SK-N-SH treated with all-trans-retinoic acid at 6 μM for 48 hours (cell line): ENCODE data around the gene MKRN2OS.

ENCODE experiments used
- ARNTL ChIP-seq: fragments of 450-650 bp; formaldehyde crosslinking; IDR thresholded peaks from 2 replicates; pipeline ENCODE4 v1.5.0; 2020; ENCODE audit warnings: low read depth, mild to moderate bottlenecking, moderate library complexity, borderline replicate concordance
- CSDC2 ChIP-seq: fragments of 250-450 bp; sonication (Bioruptor Pico); IDR thresholded peaks from 2 replicates; pipeline ENCODE4 v1.5.0; 2020; ENCODE audit warnings: mild to moderate bottlenecking, moderate library complexity
- CSRNP3 ChIP-seq: fragments of 250-450 bp; sonication (Bioruptor Pico); IDR thresholded peaks from 2 replicates; pipeline ENCODE4 v1.5.1; 2021; ENCODE audit warnings: mild to moderate bottlenecking, moderate library complexity
- ESRRG ChIP-seq: fragments of 250-450 bp; sonication (Bioruptor Pico); IDR thresholded peaks from 2 replicates; pipeline ENCODE4 v1.6.1; 2021; ENCODE audit warnings: mild to moderate bottlenecking
- PATZ1 ChIP-seq: fragments of 250-450 bp; sonication (Bioruptor Pico); IDR thresholded peaks from 2 replicates; pipeline ENCODE4 v1.8.0; 2020; ENCODE audit warnings: mild to moderate bottlenecking, moderate library complexity, borderline replicate concordance
- RARB ChIP-seq: fragments of 250-450 bp; sonication (Bioruptor Pico); IDR thresholded peaks from 2 replicates; pipeline ENCODE4 v1.8.0; 2021; ENCODE audit warnings: mild to moderate bottlenecking, moderate library complexity
- ZFP3 ChIP-seq: fragments of 250-450 bp; sonication (Bioruptor Pico); IDR thresholded peaks from 2 replicates; pipeline ENCODE4 v1.5.0; 2020; ENCODE audit warnings: mild to moderate bottlenecking, moderate library complexity
- ZNF565 ChIP-seq: fragments of 450-650 bp; formaldehyde crosslinking; conservative IDR thresholded peaks from 2 replicates; pipeline ENCODE4 v1.5.0; 2020; ENCODE audit warnings: low read depth, mild to moderate bottlenecking, moderate library complexity
- ZNF70 ChIP-seq: fragments of 450-650 bp; formaldehyde crosslinking; IDR thresholded peaks from 2 replicates; pipeline ENCODE4 v1.5.0; 2020; ENCODE audit warnings: mild to moderate bottlenecking, moderate library complexity
- ZNF8 ChIP-seq: fragments of 450-650 bp; formaldehyde crosslinking; IDR thresholded peaks from 2 replicates; pipeline ENCODE4 v1.5.0; 2020; ENCODE audit warnings: mild to moderate bottlenecking, moderate library complexity

- TF ChIP-seq ZFP3 (CRISPR knock-in tag): no peak
- TF ChIP-seq CSDC2 (CRISPR knock-in tag): no peak
- TF ChIP-seq RARB (CRISPR knock-in tag): no peak
- TF ChIP-seq ZNF565: no peak
- no peak for TF ChIP-seq ZNF8
- TF ChIP-seq CSRNP3 (CRISPR knock-in tag): no peak
- no peak for TF ChIP-seq ZNF70 (CRISPR knock-in tag)
- no peak for TF ChIP-seq ESRRG
- TF ChIP-seq ARNTL (CRISPR knock-in tag): no peak
- no peak for TF ChIP-seq PATZ1 (CRISPR knock-in tag)
These were observed 8.7 kb upstream of the MKRN2OS start for GRCh38 chr3:12553921-12554391.
